Measurements from ENCODE around the gene THUMPD3. TPM values are rescaled to one million over a fixed set of nuclear protein-coding genes. Genes with fewer than 3 reads are reported as not detected.

The THUMPD3 gene
- total RNA-seq, 1 experiment from 2014 or later, result 62.2 TPM

GRCh38 chr3:9332250-9333030, 30.4 kb upstream of the THUMPD3 start:
- H3K9me3 ChIP-seq, result peaks cover 4% of the 10 kb centered on the region; the same call in 1 of the 2 replicates
- H3K36me3 Mint-ChIP-seq (ENCODE audit: insufficient read depth, unreplicated experiment), result no peaks in the 10 kb centered on the region
- H3K36me3 ChIP-seq (ENCODE audit: control insufficient read depth, insufficient read depth, low read length), result no peaks in the 10 kb centered on the region
- no TSS peak for BruUV-seq (replicated peaks)
- H3K4me1 Mint-ChIP-seq (ENCODE audit: low read depth, unreplicated experiment), result no peaks in the 10 kb centered on the region
- H3K9me3 Mint-ChIP-seq (ENCODE audit: unreplicated experiment), result peaks cover 3% of the 10 kb centered on the region
- intact Hi-C loops (cut with micrococcal nuclease; ENCODE audit: unreplicated experiment), result no loop called here
- H3K27me3 ChIP-seq (replicated peaks; ENCODE audit: control insufficient read depth, insufficient read depth, low read length), result no peaks in the 10 kb centered on the region
- no peak for TF ChIP-seq CTCF (IDR thresholded peaks at IDR 0.05; ENCODE audit: insufficient read depth in 1 of 2, low read depth in 1 of 2, low read length in 1 of 2, severe bottlenecking in 1 of 2, unreplicated experiment in 1 of 2)
- no peak overlapping the region for H3K27ac Mint-ChIP-seq (ENCODE audit: unreplicated experiment)
- DNase-seq, result no peak
- H3K27me3 Mint-ChIP-seq (ENCODE audit: insufficient read depth, unreplicated experiment), result no peaks in the 10 kb centered on the region
- ChIA-PET POLR2A (no interaction called here), CTCF (no interaction called here)
- no peak overlapping the region for H3K4me3 ChIP-seq (ENCODE audit: low read depth, low read length)
- H3K4me1 ChIP-seq, result no peaks in the 10 kb centered on the region
- H3K4me3 Mint-ChIP-seq (ENCODE audit: unreplicated experiment), result no peak overlapping the region

- CTCF ChIA-PET, result no interaction called here
- no peak overlapping the region for H3K27ac Mint-ChIP-seq (ENCODE audit: unreplicated experiment)
- H3K4me3 Mint-ChIP-seq (ENCODE audit: unreplicated experiment), result no peak overlapping the region
- POLR2A ChIA-PET, result no interaction called here
- H3K9me3 Mint-ChIP-seq (ENCODE audit: unreplicated experiment), result no peaks in the 10 kb centered on the region
- no peak for DNase-seq
- H3K36me3 Mint-ChIP-seq (ENCODE audit: insufficient read depth, unreplicated experiment), result no peaks in the 10 kb centered on the region
- H3K36me3 ChIP-seq (ENCODE audit: control insufficient read depth, insufficient read depth, low read length), result no peaks in the 10 kb centered on the region
- intact Hi-C loops (cut with micrococcal nuclease; ENCODE audit: unreplicated experiment), result no loop called here
- no peaks in the 10 kb centered on the region for H3K9me3 ChIP-seq
- TF ChIP-seq CTCF (IDR thresholded peaks at IDR 0.05; ENCODE audit: insufficient read depth in 1 of 2, low read depth in 1 of 2, low read length in 1 of 2, severe bottlenecking in 1 of 2, unreplicated experiment in 1 of 2), result no peak
- H3K27me3 ChIP-seq (replicated peaks; ENCODE audit: control insufficient read depth, insufficient read depth, low read length), result no peaks in the 10 kb centered on the region
- H3K4me1 Mint-ChIP-seq (ENCODE audit: low read depth, unreplicated experiment), result peaks cover 10% of the 10 kb centered on the region
- no peaks in the 10 kb centered on the region for H3K27me3 Mint-ChIP-seq (ENCODE audit: insufficient read depth, unreplicated experiment)
- no peaks in the 10 kb centered on the region for H3K4me1 ChIP-seq
- no TSS peak for BruUV-seq (replicated peaks)
- H3K4me3 ChIP-seq (ENCODE audit: low read depth, low read length), result no peak overlapping the region
Measured at GRCh38 chr3:9339761-9340471, 22.9 kb upstream of the THUMPD3 start.

GRCh38 chr3:9340472-9340902, 22.4 kb upstream of the THUMPD3 start:
- Histone ChIP-seq H3K4me1 (no peaks in the 10 kb centered on the region), H3K4me3 (ENCODE audit: low read depth, low read length) (no peak overlapping the region), H3K9me3 (no peaks in the 10 kb centered on the region), H3K36me3 (ENCODE audit: control insufficient read depth, insufficient read depth, low read length) (no peaks in the 10 kb centered on the region), H3K27me3 (replicated peaks; ENCODE audit: control insufficient read depth, insufficient read depth, low read length) (no peaks in the 10 kb centered on the region)
- no peaks in the 10 kb centered on the region for H3K36me3 Mint-ChIP-seq (ENCODE audit: insufficient read depth, unreplicated experiment)
- no peak overlapping the region for H3K4me3 Mint-ChIP-seq (ENCODE audit: unreplicated experiment)
- no peak for DNase-seq
- TF ChIP-seq CTCF (IDR thresholded peaks at IDR 0.05; ENCODE audit: insufficient read depth in 1 of 2, low read depth in 1 of 2, low read length in 1 of 2, severe bottlenecking in 1 of 2, unreplicated experiment in 1 of 2), result no peak
- intact Hi-C loops (cut with micrococcal nuclease; ENCODE audit: unreplicated experiment), result no loop called here
- H3K4me1 Mint-ChIP-seq (ENCODE audit: low read depth, unreplicated experiment), result peaks cover 10% of the 10 kb centered on the region
- POLR2A ChIA-PET, result no interaction called here
- no peak overlapping the region for H3K27ac Mint-ChIP-seq (ENCODE audit: unreplicated experiment)
- H3K9me3 Mint-ChIP-seq (ENCODE audit: unreplicated experiment), result no peaks in the 10 kb centered on the region
- CTCF ChIA-PET, result no interaction called here
- no TSS peak for BruUV-seq (replicated peaks)
- no peaks in the 10 kb centered on the region for H3K27me3 Mint-ChIP-seq (ENCODE audit: insufficient read depth, unreplicated experiment)
